ENCODE data around the gene MAP3K5. TPM values are rescaled to one million over a fixed set of nuclear protein-coding genes. Genes with fewer than 3 reads are reported as not detected.
"Not testable (repeated sequence)": the region's sequence is repeated elsewhere in the genome, so short reads cannot be mapped to it uniquely, and the experiment has no call there.

The MAP3K5 gene
- total RNA-seq, 2 donors from 2014 or later, result 6.6 to 9.7 TPM

DNA sequence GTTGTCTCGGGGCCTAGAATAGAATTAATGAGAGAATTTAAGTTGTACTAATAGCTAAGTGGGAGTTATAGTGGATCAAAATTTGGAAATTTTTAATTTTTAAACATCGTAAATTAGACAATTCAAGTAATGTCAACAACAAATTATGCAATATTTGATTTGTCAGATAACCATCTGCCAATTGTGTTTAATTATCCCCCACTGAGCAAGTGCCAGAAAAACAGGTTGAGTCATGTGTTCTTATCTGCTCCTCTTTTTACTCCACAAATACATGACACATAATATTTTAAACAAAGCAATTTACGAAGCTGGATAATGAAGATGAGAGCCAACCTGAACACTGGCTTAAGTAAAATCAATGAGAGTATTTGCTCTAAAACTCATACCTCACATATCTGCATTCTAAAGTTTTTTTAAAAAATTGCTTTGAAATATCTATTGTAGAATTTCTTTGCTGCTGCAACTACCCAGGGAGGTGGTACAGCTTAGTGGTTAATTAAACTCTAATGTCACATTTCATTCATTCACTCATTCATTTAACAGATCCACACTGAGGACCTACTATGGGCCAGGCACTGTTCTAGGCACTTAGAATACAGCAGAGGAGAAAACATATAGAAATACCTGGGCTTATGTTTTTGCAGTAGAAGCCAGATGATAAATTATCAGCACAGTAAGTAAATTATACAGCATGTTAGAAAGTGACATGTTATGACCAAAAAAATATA, 184.9 kb downstream of the MAP3K5 start:
- intact Hi-C loops (cut with DNase I), result no loop called here
- ATAC-seq (no peak), DNase-seq (no peak)

DNA sequence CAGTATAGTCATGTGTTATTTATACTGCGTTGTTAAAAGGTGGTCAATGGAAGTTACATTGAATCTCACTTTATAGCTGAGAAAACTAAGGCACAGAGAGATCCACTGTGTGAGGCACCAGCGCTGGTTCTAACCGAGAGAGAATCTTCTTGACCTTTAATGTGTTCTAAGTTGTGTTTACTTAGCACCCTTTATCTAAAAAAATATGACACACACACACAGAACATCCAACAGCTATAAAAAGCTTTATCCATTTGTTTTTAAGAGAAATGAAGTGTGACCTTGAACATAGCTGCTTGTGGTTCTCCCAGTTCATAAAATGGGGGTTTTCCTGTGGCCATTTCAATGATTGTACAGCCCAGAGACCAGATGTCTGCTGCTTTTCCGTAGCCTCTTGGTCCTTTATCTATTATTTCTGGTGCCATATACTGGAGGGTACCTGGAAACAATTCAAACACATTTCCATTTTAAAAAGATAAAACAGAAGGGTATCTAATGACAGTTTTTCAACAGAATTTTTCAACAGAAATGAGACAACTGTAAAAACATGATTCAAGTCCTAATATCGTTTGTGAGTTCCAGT, 187.3 kb downstream of the MAP3K5 start:
- no peak for ATAC-seq
- intact Hi-C loops (cut with DNase I), result no loop called here
- DNase-seq, result no peak

DNA sequence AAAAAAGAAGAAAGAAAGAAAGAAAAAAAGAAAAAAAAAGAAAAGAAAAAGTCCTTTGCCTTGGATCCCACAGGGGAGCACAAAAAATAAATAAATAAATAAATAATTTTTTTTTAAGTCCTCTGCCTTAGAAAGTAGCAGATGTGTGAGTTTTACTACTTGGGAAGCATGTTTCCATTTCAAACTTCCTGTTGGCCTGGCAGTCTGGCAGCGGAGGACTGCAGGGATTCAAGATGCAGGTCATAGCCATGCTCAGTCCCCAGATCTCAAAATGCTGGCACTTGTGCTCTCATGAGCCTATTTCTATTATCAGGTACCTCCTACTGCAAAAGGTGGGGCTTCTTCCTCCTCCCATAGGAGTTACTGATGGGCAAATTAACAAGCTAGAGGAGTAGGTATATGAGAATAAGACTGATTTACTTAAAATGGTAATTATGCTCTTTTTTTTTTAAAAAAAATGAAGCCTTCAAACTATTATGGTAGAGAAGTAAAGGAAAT, 187.9 kb downstream of the MAP3K5 start:
- DNase-seq, result no peak
- intact Hi-C loops (cut with DNase I), result no loop called here
- no peak for ATAC-seq

DNA sequence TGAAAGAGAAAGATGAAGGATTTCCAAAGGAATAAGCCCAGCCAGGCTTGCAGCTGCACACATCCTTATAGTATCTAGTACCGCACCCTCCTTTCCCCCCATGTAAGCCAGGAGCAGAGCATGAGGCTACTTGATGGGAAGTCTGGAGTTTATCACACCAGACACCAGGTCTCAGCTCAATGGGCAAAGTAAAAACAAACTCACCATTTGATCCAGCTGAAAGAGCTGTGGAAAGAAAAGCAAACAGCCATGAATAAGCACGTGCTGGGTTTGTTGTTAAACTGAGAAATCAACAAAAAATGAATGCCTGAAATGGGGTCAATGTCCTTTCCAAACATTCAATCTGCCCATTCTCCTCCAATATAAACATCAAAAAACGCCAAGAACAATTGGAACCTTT, 191.5 kb downstream of the MAP3K5 start:
- DNase-seq, result no peak
- ATAC-seq, result no peak
- intact Hi-C loops (cut with DNase I), result no loop called here

DNA sequence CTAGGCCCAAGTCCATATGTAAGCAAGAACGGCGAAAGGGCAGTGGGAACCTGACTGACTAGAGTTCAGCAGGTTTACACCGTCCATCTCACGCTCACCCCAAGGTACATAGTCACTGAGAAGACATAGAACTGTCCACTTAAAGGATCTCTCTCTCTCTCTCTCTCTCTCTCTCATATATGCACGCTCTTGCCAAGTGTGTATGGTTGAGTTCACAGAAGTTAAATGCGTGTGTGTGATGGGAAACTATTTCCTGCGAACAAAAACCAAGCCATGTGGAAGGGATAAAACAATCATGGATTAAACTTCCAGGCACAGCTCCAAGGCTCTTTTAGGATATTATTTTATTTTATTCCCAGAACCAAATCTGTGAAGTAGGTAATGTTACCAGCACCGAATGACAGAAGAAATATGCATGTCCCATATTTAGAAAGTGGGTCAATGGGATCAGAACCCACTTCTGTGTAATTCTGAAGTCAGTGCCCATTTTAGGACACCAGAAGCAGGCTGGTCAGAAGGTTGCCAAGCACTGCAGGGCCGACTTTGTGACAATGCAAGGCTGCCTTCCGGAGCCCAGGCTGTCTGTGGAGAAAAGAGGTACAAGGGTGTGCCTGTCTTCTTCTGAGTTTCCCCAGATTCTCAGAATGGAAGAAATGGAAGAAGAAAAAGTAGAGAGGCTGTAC, 192.8 kb downstream of the MAP3K5 start:
- intact Hi-C loops (cut with DNase I), result no loop called here
- no peak for DNase-seq
- ATAC-seq, result no peak

DNA sequence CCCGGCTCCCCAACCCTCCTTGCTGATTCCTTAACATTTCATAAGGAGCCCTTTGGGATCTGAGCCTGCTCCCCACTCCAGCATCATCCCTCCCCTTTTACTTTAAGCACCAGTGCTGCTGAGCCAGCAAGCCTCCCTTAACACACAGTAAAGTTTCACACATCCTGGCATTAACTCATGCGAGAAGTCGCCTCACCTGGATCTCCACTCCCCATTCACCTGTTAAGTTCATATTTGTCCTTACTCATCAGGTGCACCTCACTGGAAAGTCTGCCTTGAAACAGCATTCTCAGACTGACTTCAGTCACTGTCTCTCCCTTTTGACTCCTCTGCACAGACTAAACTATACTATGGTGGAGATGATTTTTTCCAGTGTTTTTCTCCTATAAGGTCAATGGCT, 194.2 kb downstream of the MAP3K5 start:
- DNase-seq (no peak), ATAC-seq (no peak)
- intact Hi-C loops (cut with DNase I), result no loop called here

DNA sequence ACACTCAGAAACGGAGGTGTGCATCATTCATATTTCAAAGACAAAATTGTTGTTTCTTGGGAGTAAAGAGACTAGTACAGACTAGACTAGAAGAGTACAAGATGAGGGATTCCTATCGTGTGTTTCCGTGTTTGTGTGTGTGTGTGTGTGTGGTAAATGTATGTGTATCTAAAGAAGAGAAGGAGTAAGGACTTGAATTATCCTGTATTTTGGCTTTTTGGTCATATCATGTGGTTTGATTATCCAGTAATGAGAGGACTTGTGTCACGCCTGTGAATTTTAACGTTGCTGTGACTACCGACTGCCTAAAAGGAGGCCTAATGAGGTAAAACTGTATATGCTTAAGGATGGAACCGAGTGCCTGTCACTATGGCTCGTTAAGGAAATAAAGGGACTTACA, 197.6 kb downstream of the MAP3K5 start:
- ATAC-seq, result no peak

DNA sequence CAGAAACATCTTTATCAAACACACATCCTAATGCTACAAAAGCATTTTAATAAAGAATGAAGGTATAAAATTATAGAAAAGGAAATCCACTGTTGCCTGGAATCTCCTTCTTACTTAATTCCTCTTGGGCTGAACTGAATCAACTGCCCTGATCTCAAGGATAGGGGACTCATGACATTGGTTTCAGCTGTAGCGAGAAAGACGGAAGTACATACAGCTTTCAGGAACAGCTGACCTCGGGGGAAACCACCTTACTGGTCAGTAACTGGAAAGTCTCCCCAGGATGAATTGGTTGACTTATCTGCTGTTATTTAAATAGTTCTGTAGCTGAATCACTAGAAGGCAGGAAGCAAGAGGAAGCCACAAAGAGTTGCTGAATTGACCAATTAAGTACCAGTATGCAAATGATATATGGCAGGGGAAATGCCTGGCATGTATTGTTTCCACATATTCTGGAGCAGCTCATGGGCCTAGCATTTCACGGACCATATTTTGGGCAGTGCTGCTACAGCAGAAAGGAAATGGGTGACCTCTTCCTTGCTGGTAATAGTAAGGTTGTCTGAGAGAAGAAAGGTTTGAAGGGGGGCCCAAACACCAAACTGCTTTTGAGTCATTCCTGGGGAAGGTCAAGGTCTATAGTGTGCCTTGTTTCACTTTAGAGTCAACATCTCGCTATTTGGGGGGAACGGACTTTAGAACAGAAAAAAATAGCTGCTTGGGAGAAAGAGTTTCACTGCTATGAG, 198.4 kb downstream of the MAP3K5 start:
- DNase-seq (no peak), ATAC-seq (peak; percentile 65 to 82)
- intact Hi-C loops (cut with DNase I), result no loop called here

More for the DNA sequence above, 197.6 kb downstream of the MAP3K5 start:
- no peak for DNase-seq
- intact Hi-C loops (cut with DNase I), result no loop called here

DNA sequence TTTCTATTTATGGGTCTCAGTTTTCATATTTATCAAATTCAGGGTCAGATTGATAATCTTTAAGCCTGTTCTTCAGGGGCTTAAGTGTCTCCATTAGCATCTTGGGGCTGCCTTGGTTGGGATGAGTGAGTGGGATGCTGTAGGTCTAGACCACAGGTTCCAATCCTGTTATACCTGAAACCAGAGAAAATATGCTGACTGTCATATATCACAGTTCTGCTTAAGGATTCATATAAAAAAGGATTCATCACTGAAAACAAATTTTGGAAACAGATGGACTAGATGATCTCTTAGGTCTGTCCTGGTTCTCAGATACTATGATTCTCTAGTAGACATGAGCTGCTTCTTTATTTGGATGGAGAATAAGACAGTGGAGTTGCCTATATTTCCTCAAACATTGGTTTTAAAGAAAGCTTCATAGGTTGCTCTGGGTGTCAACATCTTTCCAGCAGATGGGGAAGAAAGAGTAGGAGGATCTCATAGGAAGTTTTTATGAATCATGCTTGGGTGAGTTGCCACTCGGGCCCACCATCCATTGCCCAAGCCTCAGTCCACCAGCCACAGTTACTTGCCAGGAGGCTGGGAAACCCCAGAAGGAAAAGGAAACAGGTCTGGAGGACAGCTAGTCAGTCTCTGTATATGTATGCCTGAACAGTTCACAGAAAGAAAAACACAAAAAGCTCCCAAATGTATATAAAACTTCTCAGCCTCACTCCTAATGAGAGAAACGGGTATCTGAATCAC, 199.2 kb downstream of the MAP3K5 start:
- intact Hi-C loops (cut with DNase I), result no loop called here
- no peak for ATAC-seq
- DNase-seq, result no peak

DNA sequence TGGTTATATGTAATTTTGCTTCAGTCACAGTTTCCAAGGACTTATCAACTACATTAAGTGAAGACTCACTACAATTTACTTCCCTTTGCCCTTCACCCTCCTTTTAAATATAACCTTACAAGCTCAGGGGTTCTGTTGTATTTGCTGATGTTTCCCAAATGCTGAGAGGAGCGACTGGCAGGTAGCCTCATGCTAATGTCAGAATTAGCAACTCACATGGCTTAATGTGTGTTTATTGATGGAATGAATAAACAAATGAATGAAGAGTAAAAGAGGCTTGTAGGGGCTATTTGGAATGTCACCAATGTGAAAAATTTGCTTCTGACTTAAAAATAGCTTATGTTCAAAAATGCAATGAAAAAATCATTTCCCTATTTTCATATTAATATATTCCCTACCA, 200.7 kb downstream of the MAP3K5 start:
- ATAC-seq (no peak), DNase-seq (no peak)
- intact Hi-C loops (cut with DNase I), result no loop called here

DNA sequence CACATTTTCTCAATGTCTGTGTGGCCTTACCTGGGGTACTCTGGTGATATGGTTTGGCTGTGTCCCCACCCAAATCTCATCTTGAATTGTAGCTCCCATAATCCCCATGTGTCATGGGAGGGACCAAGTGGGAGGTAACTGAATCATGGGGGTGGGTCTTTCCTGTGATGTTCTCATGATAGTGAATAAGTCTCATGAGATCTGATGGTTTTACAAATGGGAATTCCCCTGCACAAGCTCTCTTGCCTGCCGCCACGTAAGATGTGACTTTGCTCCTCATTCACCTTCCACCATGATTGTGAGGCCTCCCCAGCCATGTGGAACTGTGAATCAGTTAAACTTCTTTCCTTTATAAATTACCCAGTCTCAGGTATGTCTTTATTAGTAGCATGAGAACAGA, 201.4 kb downstream of the MAP3K5 start:
- DNase-seq; ATAC-seq; intact Hi-C loops (cut with DNase I): not testable (repeated sequence)

DNA sequence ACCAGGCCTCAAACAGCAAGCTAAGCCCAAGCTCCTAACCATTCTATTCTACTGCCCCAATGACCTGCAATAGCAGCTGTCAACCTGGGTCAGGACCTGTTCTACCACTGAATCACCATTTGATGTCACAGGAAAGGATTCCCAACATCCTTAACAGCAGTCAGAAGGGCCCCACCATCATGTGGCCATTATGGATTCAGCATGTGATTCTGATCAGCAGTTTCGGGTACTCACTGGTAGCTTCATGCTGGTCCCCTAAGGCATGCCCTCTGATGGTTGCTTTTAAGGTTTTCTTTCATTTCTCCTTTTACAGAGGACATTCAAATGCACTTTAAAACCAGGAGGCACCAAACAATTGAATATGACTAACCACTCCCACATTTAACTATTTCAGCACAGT, 204.8 kb downstream of the MAP3K5 start:
- intact Hi-C loops (cut with DNase I), result no loop called here
- DNase-seq, result no peak

DNA sequence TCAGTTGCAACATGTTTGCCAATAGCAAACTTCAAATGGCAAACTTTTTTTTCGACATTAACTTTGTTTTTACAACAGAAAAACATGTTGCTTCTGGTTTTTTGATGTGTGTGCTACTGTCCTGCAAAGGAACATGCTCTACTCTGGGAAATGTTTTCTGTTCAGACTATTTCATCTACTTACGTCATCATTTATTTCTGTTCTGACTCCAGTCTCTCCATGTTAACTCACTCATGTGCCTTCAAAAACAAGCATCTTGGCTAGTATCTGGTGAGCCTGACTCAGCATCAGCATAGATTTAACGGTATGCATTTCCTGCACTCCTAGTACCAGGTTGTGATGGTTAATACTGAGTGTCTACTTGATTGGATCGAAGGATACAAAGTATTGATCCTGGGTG, 206.0 kb downstream of the MAP3K5 start:
- intact Hi-C loops (cut with DNase I), result no loop called here
- peak; percentile 62 to 80 for ATAC-seq
- DNase-seq, result no peak

More for the DNA sequence above, 204.8 kb downstream of the MAP3K5 start:
- ATAC-seq, result no peak

DNA sequence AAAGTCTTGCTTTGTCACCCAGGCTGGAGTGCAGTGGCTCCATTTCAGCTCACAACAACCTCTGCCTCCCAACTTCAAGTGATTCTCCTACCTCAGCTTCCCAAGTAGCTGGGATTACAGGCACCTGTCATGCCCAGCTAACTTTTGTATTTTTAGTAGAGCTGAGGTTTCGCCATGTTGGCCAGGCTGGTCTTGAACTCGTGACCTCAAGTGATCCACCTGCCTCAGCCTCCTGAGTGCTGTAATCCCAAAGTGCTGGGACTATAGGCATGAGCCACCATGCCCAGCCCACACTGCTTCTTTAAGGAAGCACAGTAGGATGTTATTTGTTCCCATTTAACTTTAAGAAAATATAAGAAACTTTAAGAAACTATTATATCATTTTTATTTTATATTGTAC, 206.8 kb downstream of the MAP3K5 start:
- DNase-seq; ATAC-seq; intact Hi-C loops (cut with DNase I): not testable (repeated sequence)

DNA sequence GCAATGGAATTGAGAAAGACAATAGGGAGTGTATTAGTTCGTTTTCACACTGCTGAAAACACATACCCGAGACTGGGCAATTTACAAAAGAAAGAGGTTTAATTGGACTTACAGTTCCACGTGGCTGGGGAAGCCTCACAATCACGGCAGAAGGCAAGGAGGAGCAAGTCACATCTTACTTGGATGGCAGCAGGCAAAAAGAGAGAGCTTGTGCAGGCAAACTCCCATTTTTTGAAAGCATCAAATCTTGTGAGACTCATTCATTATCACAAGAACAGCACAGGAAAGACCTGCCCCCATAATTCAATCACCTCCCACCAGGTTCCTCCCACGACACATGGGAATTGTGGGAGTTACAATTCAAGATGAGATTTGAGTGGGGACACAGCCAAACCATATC, 208.0 kb downstream of the MAP3K5 start:
- DNase-seq; intact Hi-C loops (cut with DNase I); ATAC-seq: not testable (repeated sequence)

DNA sequence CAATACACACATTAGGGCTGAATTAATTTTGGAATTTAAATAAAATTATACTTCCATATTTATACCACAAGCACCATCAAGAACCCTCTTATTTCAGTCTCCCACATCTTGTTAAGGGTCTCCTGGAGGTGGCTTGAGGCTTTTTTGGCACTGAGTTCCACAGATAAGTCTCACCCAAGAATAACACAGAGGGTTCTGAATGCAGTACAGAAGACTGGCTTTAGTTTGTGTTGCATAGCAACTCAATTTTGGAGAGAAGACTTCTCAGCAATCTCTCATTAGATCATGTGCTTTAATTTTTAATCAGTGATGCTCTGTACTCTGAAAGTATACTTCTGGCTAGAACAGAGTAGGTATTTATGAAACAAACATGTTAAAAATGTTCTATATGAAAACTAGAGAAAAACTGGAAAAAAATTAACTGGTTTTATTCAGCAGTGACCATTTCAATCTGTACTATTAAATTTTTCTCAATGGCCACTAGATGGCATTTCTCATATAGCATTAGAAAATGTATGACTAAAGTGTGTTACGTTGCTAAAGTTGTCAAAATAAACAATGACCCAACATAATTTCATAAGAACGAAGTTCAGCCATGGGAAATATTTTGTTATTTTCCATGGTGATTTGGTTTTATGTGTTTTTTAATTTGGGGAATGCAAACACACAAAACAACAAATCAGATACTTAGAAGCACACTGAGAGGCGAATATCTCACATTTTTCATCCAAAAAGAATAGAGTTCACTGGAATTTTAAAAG, 209.4 kb downstream of the MAP3K5 start:
- intact Hi-C loops (cut with DNase I), result no loop called here
- DNase-seq (no peak), ATAC-seq (peak; percentile 15 to 62)

DNA sequence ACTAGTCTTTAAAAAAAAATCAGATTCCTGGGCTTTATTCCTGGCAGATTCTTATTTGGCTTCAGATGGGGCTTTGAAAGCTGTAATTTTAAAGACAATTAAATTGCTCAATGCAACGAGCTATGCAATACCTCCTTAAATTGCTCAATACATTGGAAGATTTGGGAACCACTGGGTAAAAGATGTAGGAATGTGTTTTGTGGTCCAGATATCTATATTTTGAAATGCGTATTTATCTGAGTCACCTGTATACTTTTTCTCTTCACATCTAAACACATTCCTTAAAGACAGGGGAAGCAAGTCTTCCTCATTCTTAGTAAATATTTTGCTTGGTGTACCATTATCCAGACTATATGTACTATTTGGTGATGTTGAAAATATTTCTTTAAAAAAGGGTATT, 212.5 kb downstream of the MAP3K5 start:
- intact Hi-C loops (cut with DNase I), result no loop called here
- ATAC-seq (no peak), DNase-seq (no peak)

DNA sequence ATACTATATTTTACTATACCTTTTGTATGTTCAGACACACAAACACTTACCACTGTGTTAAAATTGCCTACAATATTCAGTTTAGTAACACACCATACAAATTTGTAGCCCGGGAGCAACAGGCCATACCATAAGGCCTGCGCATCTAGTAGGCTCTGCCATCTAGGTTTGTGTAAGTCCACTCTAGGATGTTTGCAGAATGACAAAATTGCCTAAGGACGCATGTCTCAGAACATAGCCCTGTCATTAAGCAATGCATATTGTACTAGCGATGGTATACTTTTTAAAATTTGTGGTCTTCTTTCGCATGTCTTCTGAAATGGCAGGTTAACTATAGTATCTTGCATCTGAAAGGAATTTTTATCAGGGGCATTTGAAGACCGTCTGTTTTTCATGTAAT, 215.5 kb downstream of the MAP3K5 start:
- DNase-seq (no peak), ATAC-seq (no peak)
- intact Hi-C loops (cut with DNase I), result no loop called here

Measured in left cardiac atrium (tissue), 4 donors.